Measurements from ENCODE around the gene MYL4.
"Not testable (repeated sequence)": the region's sequence is repeated elsewhere in the genome, so short reads cannot be mapped to it uniquely, and the experiment has no call there.

MYL4 gene

GRCh38 chr17:47221154-47221553 is 12.0 kb downstream of the MYL4 start:
- no peak overlapping the region for H3K27ac ChIP-seq (ENCODE audit: low read length)
- no peak overlapping the region for H3K4me3 ChIP-seq (ENCODE audit: low read length in 2 of 2)
- H3K27me3 ChIP-seq (ENCODE audit: control insufficient read depth in 1 of 2, insufficient read depth in 2 of 2, low read length in 2 of 2) = no peaks in the 10 kb centered on the region
- H3K9ac ChIP-seq (ENCODE audit: low read length in 2 of 2) = no peak overlapping the region
- H3K4me1 ChIP-seq (ENCODE audit: control insufficient read depth, insufficient read depth, low read length) = peaks cover 16% of the 10 kb centered on the region
- no peaks in the 10 kb centered on the region for H3K36me3 ChIP-seq (ENCODE audit: control insufficient read depth in 2 of 2, insufficient read depth in 2 of 2, low read length in 2 of 2)
- H3K9me3 ChIP-seq (ENCODE audit: control insufficient read depth in 2 of 2, low read length in 2 of 2) = no peaks in the 10 kb centered on the region

DNA sequence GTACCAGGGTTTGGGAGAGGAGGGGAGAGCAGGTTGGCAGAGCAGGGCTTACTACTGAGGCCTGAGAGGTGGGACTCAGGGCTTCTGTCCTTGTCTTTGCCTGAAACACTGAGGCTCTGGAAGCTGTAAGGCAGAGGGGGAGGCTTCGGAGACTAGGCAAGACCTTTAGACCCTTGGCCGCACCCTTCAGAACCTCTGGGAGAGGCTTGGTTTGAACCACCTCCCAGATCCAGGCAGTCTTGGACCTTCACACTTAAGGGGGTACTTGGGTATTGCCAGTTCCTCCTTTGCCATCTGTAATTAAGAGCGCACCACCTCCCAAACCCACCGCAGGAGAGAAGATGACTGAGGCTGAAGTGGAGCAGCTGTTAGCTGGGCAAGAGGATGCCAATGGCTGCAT is 12.9 kb downstream of the MYL4 start:
- H3K27ac ChIP-seq (ENCODE audit: low read length) = no peak overlapping the region
- H3K4me3 ChIP-seq (ENCODE audit: low read length in 2 of 2) = no peak overlapping the region
- H3K4me1 ChIP-seq (ENCODE audit: control insufficient read depth, insufficient read depth, low read length) = peaks cover 19% of the 10 kb centered on the region
- H3K9me3 ChIP-seq (ENCODE audit: control insufficient read depth in 2 of 2, low read length in 2 of 2) = no peaks in the 10 kb centered on the region
- no peaks in the 10 kb centered on the region for H3K27me3 ChIP-seq (ENCODE audit: control insufficient read depth in 1 of 2, insufficient read depth in 2 of 2, low read length in 2 of 2)
- H3K9ac ChIP-seq (ENCODE audit: low read length in 2 of 2) = no peak overlapping the region
- H3K36me3 ChIP-seq (ENCODE audit: control insufficient read depth in 2 of 2, insufficient read depth in 2 of 2, low read length in 2 of 2) = no peaks in the 10 kb centered on the region

DNA sequence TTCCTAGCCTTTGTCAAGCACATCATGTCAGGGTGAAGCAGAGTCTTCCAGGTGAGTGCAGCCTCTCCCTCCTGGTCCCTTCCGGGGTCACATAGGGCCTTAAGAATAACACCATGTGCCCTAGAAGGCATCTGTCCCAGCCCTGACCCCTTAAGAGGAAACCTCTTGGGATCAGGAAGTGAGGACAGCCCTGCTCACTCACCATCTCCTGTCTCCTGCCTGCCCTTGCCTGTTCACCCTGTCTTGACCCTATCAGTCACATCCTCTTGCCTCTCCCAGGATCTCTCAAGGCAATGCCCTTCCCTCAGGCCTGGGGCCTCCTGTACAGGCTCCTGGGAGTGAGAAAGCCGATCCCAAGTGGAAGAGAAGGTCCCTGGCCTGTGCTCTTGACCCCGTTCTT is 13.9 kb downstream of the MYL4 start:
- Histone ChIP-seq H3K4me3 (ENCODE audit: low read length in 2 of 2) (no peak overlapping the region), H3K9me3 (ENCODE audit: control insufficient read depth in 2 of 2, low read length in 2 of 2) (no peaks in the 10 kb centered on the region), H3K27ac (ENCODE audit: low read length) (no peak overlapping the region), H3K27me3 (ENCODE audit: control insufficient read depth in 1 of 2, insufficient read depth in 2 of 2, low read length in 2 of 2) (no peaks in the 10 kb centered on the region), H3K36me3 (ENCODE audit: control insufficient read depth in 2 of 2, insufficient read depth in 2 of 2, low read length in 2 of 2) (no peaks in the 10 kb centered on the region), H3K4me1 (ENCODE audit: control insufficient read depth, insufficient read depth, low read length) (peaks cover 19% of the 10 kb centered on the region), H3K9ac (ENCODE audit: low read length in 2 of 2) (no peak overlapping the region)

DNA sequence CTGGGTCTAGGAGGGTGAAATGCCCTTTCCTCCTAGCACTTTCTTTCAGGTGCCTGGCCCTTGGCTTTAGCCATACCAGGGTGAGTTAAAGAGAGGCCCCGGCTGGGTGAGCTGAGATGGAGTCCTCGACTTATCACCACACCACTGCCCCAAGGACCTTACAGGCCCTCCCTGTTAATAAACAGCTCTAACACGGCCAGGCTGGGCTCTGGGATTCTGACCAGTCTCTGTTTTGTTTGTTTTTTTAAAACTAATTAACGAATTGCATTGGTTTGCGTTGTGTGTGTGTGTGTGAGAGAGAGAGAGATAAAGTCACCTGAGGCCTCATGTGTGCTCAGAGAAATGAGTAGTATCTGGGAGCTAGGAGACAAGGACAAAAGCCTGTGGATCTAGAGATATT is 14.3 kb downstream of the MYL4 start:
- H3K27ac ChIP-seq (ENCODE audit: low read length) = no peak overlapping the region
- H3K9ac ChIP-seq (ENCODE audit: low read length in 2 of 2) = no peak overlapping the region
- H3K4me1 ChIP-seq (ENCODE audit: control insufficient read depth, insufficient read depth, low read length) = peaks cover 19% of the 10 kb centered on the region

GRCh38 chr17:47224077-47224476 is 14.9 kb downstream of the MYL4 start:
- H3K27ac ChIP-seq (ENCODE audit: low read length); H3K4me3 ChIP-seq (ENCODE audit: low read length in 2 of 2); H3K27me3 ChIP-seq (ENCODE audit: control insufficient read depth in 1 of 2, insufficient read depth in 2 of 2, low read length in 2 of 2); H3K36me3 ChIP-seq (ENCODE audit: control insufficient read depth in 2 of 2, insufficient read depth in 2 of 2, low read length in 2 of 2); H3K9me3 ChIP-seq (ENCODE audit: control insufficient read depth in 2 of 2, low read length in 2 of 2); H3K9ac ChIP-seq (ENCODE audit: low read length in 2 of 2): not testable (repeated sequence)
- H3K4me1 ChIP-seq (ENCODE audit: control insufficient read depth, insufficient read depth, low read length) = peaks cover 19% of the 10 kb centered on the region

More for the DNA sequence above, 14.3 kb downstream of the MYL4 start:
- Histone ChIP-seq H3K9me3 (ENCODE audit: control insufficient read depth in 2 of 2, low read length in 2 of 2) (no peaks in the 10 kb centered on the region), H3K36me3 (ENCODE audit: control insufficient read depth in 2 of 2, insufficient read depth in 2 of 2, low read length in 2 of 2) (no peaks in the 10 kb centered on the region), H3K27me3 (ENCODE audit: control insufficient read depth in 1 of 2, insufficient read depth in 2 of 2, low read length in 2 of 2) (no peaks in the 10 kb centered on the region), H3K4me3 (ENCODE audit: low read length in 2 of 2) (no peak overlapping the region)

DNA sequence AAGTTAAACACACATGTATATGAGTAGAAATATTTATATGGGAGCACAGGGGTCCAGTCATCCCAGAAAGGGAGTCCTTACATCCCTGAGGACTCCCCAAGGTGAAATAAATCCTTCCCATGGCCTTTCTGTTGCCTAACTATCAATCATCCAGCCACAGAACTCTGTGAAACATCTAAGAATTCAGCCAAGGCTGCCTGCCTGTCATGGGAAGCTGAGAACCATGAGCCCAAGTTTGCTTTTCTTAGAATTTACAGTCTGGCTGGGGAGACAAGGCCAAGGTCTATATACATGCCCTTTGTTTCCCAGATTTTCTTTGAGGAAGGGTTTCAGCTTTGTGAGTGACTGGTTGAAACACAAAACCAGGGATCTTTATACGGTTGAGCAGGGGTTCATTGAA is 15.8 kb downstream of the MYL4 start:
- H3K27ac ChIP-seq (ENCODE audit: low read length) = peak overlapping the region; percentile 91
- H3K9me3 ChIP-seq (ENCODE audit: control insufficient read depth in 2 of 2, low read length in 2 of 2) = no peaks in the 10 kb centered on the region
- peaks cover 25% of the 10 kb centered on the region for H3K4me1 ChIP-seq (ENCODE audit: control insufficient read depth, insufficient read depth, low read length)
- no peaks in the 10 kb centered on the region for H3K27me3 ChIP-seq (ENCODE audit: control insufficient read depth in 1 of 2, insufficient read depth in 2 of 2, low read length in 2 of 2)
- no peaks in the 10 kb centered on the region for H3K36me3 ChIP-seq (ENCODE audit: control insufficient read depth in 2 of 2, insufficient read depth in 2 of 2, low read length in 2 of 2)
- H3K9ac ChIP-seq (ENCODE audit: low read length in 2 of 2) = peak overlapping the region; percentile 13 to 42
- peak overlapping the region in 1 of 2 donors; percentile 44 for H3K4me3 ChIP-seq (ENCODE audit: low read length in 2 of 2)

- Histone ChIP-seq H3K4me3 (ENCODE audit: low read length in 2 of 2) (peak overlapping the region in 1 of 2 donors; percentile 44), H3K9ac (ENCODE audit: low read length in 2 of 2) (no peak overlapping the region), H3K36me3 (ENCODE audit: control insufficient read depth in 2 of 2, insufficient read depth in 2 of 2, low read length in 2 of 2) (no peaks in the 10 kb centered on the region), H3K27ac (ENCODE audit: low read length) (peak overlapping the region; percentile 91), H3K4me1 (ENCODE audit: control insufficient read depth, insufficient read depth, low read length) (peaks cover 27% of the 10 kb centered on the region), H3K27me3 (ENCODE audit: control insufficient read depth in 1 of 2, insufficient read depth in 2 of 2, low read length in 2 of 2) (no peaks in the 10 kb centered on the region), H3K9me3 (ENCODE audit: control insufficient read depth in 2 of 2, low read length in 2 of 2) (no peaks in the 10 kb centered on the region)
Measured at GRCh38 chr17:47225436-47225858, 16.3 kb downstream of the MYL4 start.

GRCh38 chr17:47225911-47226688 is 17.0 kb downstream of the MYL4 start:
- H3K27ac ChIP-seq (ENCODE audit: low read length) = peak overlapping the region; percentile 91
- H3K4me1 ChIP-seq (ENCODE audit: control insufficient read depth, insufficient read depth, low read length) = peaks cover 27% of the 10 kb centered on the region
- no peaks in the 10 kb centered on the region for H3K36me3 ChIP-seq (ENCODE audit: control insufficient read depth in 2 of 2, insufficient read depth in 2 of 2, low read length in 2 of 2)
- H3K27me3 ChIP-seq (ENCODE audit: control insufficient read depth in 1 of 2, insufficient read depth in 2 of 2, low read length in 2 of 2) = no peaks in the 10 kb centered on the region
- H3K9me3 ChIP-seq (ENCODE audit: control insufficient read depth in 2 of 2, low read length in 2 of 2) = no peaks in the 10 kb centered on the region
- H3K9ac ChIP-seq (ENCODE audit: low read length in 2 of 2) = no peak overlapping the region
- no peak overlapping the region for H3K4me3 ChIP-seq (ENCODE audit: low read length in 2 of 2)

GRCh38 chr17:47227862-47228261 is 18.7 kb downstream of the MYL4 start:
- H3K9me3 ChIP-seq (ENCODE audit: control insufficient read depth in 2 of 2, low read length in 2 of 2) = no peaks in the 10 kb centered on the region
- H3K36me3 ChIP-seq (ENCODE audit: control insufficient read depth in 2 of 2, insufficient read depth in 2 of 2, low read length in 2 of 2) = no peaks in the 10 kb centered on the region
- no peak overlapping the region for H3K4me3 ChIP-seq (ENCODE audit: low read length in 2 of 2)
- H3K9ac ChIP-seq (ENCODE audit: low read length in 2 of 2) = no peak overlapping the region
- peaks cover 27% of the 10 kb centered on the region for H3K4me1 ChIP-seq (ENCODE audit: control insufficient read depth, insufficient read depth, low read length)
- no peak overlapping the region for H3K27ac ChIP-seq (ENCODE audit: low read length)
- no peaks in the 10 kb centered on the region for H3K27me3 ChIP-seq (ENCODE audit: control insufficient read depth in 1 of 2, insufficient read depth in 2 of 2, low read length in 2 of 2)

DNA sequence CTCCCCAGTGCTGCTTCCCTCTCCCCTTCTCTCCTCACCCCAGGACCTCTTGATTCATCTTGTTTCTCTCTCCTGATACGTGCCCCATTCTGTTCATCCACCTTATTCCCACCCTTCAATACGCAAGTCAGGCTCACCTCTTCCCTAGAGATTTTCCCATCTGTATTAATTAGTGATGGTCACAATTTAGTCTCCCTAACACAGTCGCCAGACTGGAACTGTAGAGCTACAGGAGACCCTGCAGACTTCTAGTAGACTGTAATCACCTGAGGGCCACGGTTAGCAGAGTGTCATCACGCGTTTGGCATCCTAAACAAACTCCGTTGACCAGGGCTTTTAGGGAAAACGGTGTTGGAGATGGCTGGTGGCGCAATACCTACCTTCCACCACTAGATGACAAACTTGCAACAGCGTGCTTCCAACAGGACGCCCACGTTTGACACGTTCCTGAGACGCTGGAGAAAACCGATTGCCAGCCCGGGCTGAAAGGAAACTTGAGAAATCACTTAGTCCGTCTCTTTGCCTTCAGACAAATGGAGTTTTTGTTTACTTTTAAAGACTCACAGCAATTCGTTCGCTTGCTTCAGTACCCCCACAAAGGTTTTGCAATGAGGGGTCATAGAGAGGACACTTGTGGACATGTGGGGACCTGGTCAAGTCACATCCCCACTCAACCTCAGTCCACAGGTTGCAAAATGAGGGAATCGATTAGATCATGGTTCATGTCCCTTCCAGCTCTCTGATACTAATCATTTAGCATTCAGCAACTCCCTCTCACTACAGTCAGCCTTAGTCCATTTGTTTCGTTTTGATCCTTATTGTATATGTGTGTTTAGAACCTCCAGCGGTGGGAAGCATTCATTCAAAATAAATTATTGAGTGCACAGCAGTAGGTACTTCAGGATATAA is 20.6 kb downstream of the MYL4 start:
- peak overlapping the region; percentile 70 to 77 for H3K4me3 ChIP-seq (ENCODE audit: low read length in 2 of 2)
- no peaks in the 10 kb centered on the region for H3K9me3 ChIP-seq (ENCODE audit: control insufficient read depth in 2 of 2, low read length in 2 of 2)
- H3K27ac ChIP-seq (ENCODE audit: low read length) = peak overlapping the region; percentile 60

More for the DNA sequence above, 20.6 kb downstream of the MYL4 start:
- H3K9ac ChIP-seq (ENCODE audit: low read length in 2 of 2) = peak overlapping the region; percentile 48 to 73
- peaks cover 23% of the 10 kb centered on the region for H3K4me1 ChIP-seq (ENCODE audit: control insufficient read depth, insufficient read depth, low read length)
- H3K36me3 ChIP-seq (ENCODE audit: control insufficient read depth in 2 of 2, insufficient read depth in 2 of 2, low read length in 2 of 2) = no peaks in the 10 kb centered on the region
- no peaks in the 10 kb centered on the region for H3K27me3 ChIP-seq (ENCODE audit: control insufficient read depth in 1 of 2, insufficient read depth in 2 of 2, low read length in 2 of 2)
